NCI-H1436 (cell line): ENCODE results near the gene TOX2.
A peak's percentile ranks its signal among the peaks of the same experiment; 100 is the strongest.

Experiments used
- DNase-seq: peaks from one replicate; lab custom pipeline; 2025; lab: John Stamatoyannopoulos, UW

The TOX2 gene

GRCh38 chr20:44075191-44075949, 160.7 kb downstream of the TOX2 start:
- DNase-seq = no peak

- DNase-seq = no peak
These were observed 161.2 kb downstream of the TOX2 start for GRCh38 chr20:44075950-44076232.

- no peak for DNase-seq
These were observed 164.6 kb downstream of the TOX2 start for GRCh38 chr20:44079291-44079690.

- DNase-seq = no peak
These were observed 165.4 kb downstream of the TOX2 start for GRCh38 chr20:44080064-44080463.

- DNase-seq = peak; percentile 71
These were observed 166.1 kb downstream of the TOX2 start for GRCh38 chr20:44080646-44081267.

GRCh38 chr20:44081476-44081875, 166.8 kb downstream of the TOX2 start:
- no peak for DNase-seq

GRCh38 chr20:44081888-44082287, 167.2 kb downstream of the TOX2 start:
- no peak for DNase-seq

- no peak for DNase-seq
These were observed 168.7 kb downstream of the TOX2 start for GRCh38 chr20:44083220-44083933.

GRCh38 chr20:44084439-44084838, 169.8 kb downstream of the TOX2 start:
- DNase-seq = no peak

GRCh38 chr20:44084891-44085290, 170.2 kb downstream of the TOX2 start:
- DNase-seq = no peak

- DNase-seq = no peak
These were observed 171.2 kb downstream of the TOX2 start for GRCh38 chr20:44085616-44086434.

- no peak for DNase-seq
These were observed 172.6 kb downstream of the TOX2 start for GRCh38 chr20:44087051-44087856.

GRCh38 chr20:44087857-44088120, 173.1 kb downstream of the TOX2 start:
- no peak for DNase-seq

GRCh38 chr20:44089987-44090674, 175.5 kb downstream of the TOX2 start:
- DNase-seq = peak; percentile 69

- DNase-seq = no peak
These were observed 176.4 kb downstream of the TOX2 start for GRCh38 chr20:44091026-44091425.

- peak; percentile 46 for DNase-seq
These were observed 178.0 kb downstream of the TOX2 start for GRCh38 chr20:44092551-44093248.

- DNase-seq = no peak
These were observed 178.6 kb downstream of the TOX2 start for GRCh38 chr20:44093249-44093582.

GRCh38 chr20:44095831-44096230, 181.2 kb downstream of the TOX2 start:
- DNase-seq = no peak

- DNase-seq = no peak
These were observed 183.0 kb downstream of the TOX2 start for GRCh38 chr20:44097521-44098255.

GRCh38 chr20:44098256-44098630, 183.6 kb downstream of the TOX2 start:
- no peak for DNase-seq
